Astrocyte of the hippocampus (primary cell): ENCODE results near the gene DTX1.
"Not testable (repeated sequence)": the region's sequence is repeated elsewhere in the genome, so short reads cannot be mapped to it uniquely, and the experiment has no call there.

Experiments used
- DNase-seq: peaks from one replicate; pipeline ENCODE4 v3.0.0; 2011; ENCODE audit warnings: low read depth, low spot score

Gene DTX1

DNA sequence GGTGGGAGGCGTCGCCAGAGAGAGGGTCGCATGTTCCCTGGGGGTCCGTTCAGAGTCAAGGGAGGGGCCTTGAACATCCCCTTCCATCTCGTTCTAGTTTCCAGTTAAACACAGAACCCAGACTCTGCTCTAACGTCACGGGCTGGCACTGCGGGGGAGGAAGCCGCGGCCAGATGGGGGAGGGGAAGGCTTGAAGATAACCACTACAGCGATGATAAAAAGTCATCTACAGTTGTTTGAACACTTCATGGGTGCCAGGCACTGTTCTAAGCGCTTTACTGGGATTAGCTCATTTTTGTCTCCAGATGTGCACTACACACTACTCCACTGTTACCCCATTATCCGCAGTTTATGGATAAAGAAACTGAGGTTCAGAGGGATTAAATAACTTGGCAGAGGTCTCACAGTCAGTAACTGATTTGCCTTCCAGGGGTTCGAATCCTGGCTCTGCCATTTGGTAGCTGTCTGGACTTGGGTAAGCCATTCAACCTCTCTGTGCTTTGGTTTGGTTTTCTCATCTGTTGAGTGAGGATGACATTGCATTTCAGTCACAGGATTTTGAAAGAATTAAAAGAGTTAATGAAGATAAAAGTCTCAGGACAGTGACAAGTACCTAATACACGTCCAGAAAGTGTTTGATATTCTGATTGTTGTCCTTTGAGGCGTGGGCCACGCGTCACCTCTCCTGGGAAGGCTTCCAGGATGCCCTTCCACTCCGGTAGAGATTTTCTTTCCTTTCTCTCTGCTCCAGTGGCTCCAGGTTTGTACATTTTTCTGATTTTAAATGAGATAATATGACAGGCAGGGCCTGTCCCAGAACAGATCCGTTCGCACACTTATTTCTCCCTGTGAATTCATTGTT lies 79.8 kb downstream of the DTX1 start:
- DNase-seq: no peak

DNA sequence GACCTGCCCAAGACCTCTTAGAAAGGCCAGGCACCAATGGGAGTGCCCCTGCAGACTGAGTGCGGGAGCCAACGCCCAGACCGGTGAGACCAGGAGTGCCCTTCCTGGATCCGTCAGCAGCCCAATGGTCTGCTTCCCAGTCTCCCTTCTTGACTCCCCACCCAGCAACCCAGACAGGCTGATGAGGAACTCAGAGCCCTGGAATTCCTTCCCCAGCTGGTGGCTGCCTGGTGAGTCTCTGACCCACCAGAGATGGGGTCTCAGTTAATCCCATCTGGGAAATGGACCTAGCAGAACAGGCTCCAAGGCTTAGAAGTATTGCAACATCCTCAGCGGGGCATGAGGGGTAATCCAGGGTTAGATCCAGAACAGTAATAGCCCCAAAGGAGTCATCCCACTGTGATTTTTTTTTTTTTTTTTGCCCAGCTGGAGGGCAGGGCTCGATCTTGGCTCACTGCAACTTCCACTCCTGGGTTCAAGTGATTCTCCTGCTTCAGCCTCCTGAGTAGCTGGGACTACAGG lies 80.5 kb downstream of the DTX1 start:
- no peak for DNase-seq

DNA sequence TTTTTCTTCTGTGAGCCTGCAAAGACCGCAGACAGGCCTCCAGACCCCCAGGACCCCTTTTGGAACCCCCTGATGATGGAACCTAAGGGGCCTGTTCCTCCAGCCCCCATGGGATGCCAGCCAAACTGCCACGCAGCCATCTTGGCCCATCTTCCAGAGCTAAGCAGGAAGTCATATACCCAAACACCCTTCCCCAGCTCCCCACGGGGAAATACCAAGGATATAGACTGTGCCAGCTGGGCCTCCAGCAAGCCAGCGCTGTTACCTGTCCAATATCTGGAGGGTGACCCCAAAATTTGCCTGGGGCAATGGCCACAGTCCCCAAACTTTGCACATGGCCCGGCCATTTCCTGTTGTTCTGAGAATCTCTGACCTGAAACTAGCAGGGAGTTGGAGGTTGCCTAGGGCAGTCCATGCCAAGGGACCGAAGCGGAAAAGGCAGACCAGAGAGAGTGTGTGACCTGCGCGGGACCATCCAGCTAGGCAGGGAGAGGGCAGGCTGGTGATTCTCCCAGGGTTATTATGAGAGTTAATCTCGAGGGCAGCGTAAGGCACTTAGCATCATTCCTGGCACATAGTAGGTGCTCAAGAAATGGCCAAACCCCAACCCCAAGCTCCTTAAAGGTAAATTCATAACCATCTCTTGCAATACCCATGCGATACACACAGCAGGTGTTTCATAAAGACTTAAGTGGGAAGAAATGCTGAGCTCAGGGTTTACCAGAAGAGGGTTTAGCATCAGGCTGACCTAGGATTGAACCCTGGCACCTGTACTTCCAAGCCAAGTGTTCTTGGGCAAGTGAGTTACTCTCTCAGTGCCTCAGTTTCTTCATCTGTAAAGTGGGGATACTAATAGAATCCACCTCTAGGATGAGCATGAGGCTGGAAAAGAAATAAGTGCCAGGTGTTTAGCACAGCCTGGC lies 81.6 kb downstream of the DTX1 start:
- DNase-seq: no peak

DNA sequence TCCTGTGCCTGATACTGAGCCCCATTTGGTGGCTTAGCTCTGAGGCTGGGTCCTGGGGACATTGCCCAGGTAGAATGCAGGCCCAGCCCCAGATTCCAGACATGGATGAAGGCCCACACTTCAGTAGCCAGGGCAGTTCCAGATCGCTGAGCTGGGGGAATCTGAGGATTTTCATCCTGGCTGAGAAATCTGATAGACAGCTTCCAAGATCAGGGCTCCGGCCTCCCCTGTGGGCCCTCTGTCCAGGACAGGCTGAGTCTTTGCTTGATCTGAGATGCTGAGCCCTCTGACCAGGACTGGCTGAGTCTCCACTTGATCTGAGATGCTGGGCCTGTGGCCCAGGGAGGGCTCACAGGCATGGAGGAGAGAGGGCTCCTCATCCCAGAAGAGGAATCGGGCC lies 82.3 kb downstream of the DTX1 start:
- DNase-seq: peak; percentile 56

DNA sequence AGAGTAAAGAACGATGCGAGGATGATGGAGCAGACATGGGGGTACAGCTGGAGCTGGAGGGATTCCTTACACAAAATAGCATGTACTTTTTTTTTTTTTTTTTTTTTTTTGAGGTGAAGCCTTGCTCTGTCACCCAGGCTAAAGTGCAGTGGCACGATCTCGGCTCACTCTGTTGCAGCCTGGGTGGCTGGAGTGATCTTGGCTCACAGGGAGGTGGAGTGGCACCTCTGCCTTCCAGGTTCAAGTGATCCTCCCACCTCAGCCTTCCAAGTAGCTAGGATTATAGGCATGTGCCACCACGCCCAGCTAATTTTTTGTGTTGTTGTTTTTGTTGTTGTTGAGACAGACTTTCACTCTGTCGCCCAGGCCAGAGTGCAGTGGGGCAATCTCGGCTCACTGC lies 84.2 kb downstream of the DTX1 start:
- no peak for DNase-seq

DNA sequence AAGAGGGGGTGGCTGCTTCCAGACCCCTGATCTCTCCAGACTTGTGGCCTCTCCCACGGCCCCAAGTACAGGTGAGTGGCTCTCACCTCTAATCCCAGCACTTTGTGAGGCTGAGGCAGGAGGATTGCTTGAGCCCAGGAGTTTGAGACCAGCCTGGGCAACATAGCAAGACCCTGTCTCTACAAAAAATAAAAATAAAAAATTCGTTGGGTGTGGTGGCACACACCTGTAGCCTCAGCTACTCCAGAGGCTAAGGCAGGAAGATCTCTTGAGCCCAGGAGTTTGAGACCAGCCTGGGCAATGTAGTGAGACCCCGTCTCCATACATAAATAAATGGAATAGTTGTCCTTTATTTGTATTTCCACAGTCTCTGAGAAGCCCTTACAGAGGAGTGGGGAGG lies 85.2 kb downstream of the DTX1 start:
- DNase-seq: not testable (repeated sequence)

DNA sequence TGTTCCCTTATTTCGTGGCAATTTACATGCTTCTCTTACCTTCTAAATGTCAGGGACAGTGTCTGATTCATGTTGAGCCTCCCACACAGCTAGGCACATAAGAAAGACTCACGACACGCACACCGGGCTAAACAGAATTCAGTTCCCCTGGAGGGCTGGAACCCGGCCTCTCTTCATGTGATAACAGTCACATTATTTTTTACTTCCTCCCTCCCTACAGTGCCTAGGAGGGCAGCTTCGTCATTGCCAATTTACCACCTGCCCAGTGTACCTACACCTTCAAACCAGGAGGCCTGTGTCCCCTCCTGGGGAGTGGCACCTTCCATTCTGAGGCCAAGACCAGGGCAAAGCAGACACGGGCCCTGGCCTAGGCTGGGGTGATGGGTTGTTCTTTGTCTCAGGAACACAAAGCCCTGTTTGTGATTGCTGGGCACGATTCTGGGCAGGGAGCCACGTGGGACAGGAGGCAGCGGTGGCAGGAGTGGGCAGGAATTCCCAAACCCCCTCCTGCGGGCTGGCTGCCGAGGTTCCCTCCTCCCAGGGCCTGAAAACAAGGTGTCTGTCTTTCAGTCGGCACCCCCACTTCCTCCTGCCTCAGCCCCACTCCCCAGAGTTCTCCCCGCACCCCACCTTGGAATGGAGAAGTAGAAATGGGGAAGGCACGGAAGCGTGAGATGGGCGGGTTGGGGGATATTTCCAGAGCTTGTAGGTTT lies 85.8 kb downstream of the DTX1 start:
- peak; percentile 62 for DNase-seq

DNA sequence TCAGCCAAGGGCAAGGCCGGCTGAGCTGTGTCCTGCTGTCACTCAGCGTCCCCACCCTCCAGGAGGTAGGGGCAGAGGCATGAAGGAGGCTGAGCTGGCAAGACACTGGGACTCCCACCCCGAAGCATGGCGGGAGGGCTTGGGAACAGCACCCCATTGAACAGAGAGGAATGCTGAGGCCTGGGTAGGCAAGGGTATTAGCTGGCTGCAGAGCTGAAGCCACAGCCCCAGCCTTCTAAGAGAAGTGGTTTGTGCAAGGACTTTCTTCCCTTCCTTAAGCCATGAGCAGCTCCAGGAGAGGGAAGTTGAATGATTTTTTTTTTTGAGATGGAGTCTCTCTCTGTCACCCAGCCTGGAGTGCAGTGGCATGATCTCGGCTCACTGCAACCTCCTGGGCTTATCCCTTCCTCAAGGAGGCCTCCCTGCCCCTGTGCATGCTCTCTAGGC lies 86.4 kb downstream of the DTX1 start:
- no peak for DNase-seq

DNA sequence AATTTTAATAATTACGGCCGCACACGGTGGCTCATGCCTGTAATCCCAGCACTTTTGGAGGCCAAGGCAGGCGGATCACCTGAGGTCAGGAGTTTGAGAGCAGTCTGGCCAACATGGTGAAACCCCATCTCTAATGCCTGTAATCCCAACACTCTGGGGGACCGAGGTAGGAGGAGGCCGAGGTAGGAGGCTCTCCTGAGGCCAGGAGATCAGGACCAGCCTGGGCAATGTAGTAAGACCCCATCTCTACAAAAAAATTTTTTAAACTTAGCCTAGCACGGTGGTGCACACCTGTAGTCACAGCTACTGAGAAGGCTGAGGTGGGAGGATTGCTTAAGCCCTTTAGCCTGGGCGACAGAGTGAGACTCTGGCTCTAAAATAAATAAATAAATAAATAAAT lies 87.4 kb downstream of the DTX1 start:
- DNase-seq: no peak

DNA sequence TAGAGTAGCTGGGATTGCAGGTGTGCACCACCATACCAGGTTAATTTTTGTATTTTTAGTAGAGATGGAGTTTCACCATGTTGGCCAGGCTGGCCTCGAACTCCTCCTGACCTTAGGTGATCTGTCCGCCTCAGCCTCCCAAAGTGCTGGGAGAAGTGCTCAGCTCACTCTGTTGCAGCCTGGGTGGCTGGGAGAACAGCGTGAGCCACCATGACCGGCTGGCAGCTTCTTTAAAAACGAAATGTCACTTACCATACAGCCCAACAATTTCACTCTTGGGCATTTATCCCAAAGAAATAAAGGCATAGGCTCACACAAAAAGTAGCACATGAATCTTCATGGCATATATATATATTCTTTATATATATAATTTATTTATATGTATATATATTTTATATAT lies 88.3 kb downstream of the DTX1 start:
- DNase-seq: no peak

DNA sequence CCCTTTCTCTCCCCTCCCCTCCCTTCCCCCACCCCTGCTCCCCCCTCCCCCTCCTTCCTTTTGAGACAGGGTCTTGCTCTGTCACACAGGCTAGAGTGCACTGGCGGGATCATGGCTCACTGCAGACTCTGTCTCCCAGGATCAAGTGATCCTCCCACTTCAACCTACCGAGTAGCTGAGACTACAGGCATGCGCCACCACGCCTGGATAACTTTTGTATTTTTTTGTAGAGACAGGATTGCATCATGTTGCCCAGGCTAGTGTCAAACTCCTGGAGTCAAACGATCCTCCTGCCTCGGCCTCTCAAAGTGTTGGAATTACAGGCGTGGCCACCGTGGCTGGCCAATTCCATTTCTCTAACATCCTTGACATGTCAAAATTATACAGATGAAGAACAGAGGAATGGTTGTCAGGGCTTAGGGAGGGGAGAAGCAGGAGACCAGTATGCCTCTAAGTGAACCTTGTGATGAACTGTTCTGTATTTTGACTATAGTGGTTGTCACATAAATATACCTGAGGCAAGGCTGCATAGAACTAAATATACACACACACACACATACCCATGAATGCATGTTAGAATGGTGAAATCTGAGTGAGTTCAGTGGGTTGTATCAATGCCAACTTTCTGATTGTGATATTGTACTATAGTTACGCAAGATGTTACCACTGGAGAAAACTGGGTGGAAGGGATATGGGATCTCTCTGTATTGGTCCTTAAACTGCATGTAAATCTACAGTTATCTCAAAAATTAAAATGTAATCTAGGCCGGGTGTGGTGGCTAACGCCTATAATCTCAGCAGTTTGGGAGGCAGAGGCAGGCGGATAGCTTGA lies 89.4 kb downstream of the DTX1 start:
- DNase-seq: no peak

DNA sequence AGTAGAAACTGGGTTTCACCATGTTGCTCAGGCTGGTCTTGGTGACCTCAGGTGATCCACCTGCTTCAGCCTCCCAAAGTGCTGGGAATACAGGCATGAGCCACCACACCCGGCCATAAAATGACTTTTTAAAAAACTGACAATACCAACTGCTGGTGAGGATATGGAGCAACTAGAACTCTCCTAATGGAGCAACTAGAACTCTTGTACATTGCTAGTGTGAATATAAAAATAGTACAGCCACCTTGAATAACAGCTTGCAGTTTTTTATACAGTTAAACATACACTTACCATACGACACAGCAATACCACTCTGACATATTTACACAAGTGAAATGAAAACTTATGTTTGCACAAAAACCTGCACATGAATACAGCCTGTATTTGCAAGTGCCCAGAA lies 90.5 kb downstream of the DTX1 start:
- DNase-seq: no peak
